ENCODE results near the gene KCP.

KCP gene

DNA sequence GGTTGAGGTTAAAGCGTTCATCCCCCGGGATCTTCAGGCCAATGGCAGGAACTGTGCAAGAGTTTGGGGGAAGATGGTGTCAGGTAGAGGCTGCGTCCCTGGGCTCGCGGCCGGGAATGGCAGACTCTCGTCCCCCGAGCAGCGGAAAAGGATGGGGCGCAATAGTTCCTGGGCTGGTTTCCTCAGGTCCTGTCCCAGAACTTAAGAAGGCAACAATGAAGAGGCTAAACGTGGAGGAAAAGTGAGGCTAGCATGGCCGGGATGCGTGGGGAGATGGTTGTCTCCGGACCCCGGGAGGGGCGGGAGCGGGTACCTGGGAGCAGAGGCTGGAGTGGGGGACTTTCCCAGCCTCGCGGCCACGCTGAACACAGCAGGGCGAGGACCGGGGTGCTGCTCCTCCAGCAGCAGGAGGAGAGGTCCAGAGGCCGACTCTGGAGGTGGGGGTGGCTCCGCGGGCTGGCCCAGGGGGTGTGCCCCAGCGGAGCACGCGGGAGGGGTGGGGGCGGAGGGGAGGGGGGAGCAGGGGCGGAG, 28.1 kb upstream of the KCP start:
- DNase-seq, result no peak

DNA sequence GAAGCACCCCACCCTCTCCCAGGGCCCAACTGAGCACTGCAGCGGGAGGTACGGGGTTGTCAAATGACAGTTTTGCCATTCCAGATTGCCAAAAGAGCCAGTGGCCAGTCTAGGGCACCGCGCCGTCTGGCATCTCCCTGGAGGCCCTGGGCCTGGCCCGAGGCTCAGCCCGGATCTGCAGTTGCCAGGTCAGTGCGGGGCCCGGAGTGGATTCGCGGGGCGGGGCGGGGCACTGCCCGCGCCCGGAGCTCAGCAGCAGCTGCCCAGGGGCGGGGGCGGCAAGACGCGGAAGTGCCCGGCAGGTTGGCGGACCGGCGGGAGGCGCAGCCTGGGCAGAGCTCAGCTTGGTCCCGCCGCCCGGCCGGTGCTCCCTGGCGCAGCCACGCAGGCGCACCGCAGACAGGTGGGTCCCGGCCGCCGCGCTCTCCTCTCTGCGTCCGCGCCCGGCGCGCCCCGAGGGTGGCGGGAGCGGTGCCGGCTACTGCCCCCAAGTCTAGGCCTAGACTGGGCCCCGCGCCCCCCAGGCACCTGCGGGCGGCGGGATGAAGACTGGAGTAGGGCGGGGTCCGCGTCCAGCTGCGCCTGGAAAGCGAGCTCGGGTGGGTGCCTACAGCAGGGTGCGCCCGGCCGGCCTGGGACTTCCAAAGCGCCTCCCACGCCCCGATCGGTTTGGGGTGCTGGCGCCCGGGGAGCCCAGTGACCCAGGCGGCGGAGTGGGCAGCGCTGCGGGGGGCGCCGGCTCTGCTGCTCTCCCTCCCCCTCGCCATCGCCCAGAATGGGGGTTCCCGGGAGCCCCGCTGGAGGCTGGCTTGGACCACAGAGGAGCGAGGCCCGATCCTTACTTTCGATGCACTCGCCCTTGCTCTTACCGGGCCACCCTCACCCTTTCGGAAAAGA, 27.4 kb upstream of the KCP start, which contains the start of gene IRF5:
IRF5 (plus strand) TSS at position 281 of the 897 bp plus-strand sequence. CDS start 4,155 bp downstream, outside the sequence.
- DNase-seq, result no peak

DNA sequence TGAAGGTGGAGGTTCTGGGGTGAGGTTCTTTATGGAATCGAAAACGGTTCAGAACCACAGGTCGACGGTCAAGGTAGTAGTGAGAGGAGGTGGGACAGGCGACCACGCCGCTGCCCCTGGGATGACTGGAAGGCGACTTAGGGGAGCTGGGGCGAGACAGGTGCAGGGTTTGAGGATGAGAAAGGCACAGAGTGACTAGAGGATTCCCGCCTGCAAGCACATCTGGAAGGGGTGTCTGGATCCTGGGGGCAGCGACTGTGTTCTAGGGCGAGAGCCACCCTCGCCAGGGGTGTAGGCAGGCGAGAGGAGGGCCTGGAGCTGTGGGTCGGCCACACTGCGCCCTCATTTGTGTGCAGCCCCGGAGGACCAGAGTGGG, 26.8 kb upstream of the KCP start:
- DNase-seq, result no peak

DNA sequence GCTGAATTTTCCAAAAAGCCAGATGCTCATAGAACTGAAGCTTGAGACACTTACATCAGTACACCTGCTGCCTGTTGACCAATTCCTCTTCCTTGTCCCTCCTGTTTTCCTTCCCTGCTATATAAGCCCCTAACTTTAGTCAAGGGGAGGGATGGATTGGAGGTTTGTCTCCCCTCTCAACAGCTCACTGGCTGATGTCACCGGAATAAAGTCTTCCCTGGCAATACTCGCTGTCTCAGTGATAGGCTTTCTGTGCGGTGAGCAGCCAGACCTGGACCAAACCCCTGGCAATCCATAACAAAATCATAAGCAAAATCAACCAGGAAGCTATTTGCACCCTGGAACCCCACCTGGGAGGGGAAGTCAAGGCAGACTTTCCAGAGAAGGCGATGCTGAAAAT, 26.3 kb upstream of the KCP start:
- DNase-seq, result no peak

DNA sequence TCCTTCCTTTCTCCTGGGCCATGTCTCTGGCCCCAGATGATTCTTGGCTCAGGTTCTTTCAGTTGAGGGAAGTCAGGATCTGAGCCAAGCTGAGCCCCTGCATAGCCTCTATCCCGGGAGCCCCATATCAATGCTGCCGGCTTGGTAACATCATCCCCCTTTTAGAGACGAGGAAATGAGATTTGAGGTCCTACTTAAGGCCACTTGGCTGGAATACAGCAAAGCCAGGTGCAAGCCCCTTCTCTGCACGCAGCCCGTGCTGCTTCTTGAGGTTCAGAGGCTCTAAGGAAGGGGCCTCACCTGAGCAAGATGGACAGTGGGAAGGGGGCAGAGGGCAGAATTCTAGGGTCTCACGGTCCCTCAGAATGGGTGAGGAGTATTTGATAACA, 24.8 kb upstream of the KCP start:
- DNase-seq, result no peak

DNA sequence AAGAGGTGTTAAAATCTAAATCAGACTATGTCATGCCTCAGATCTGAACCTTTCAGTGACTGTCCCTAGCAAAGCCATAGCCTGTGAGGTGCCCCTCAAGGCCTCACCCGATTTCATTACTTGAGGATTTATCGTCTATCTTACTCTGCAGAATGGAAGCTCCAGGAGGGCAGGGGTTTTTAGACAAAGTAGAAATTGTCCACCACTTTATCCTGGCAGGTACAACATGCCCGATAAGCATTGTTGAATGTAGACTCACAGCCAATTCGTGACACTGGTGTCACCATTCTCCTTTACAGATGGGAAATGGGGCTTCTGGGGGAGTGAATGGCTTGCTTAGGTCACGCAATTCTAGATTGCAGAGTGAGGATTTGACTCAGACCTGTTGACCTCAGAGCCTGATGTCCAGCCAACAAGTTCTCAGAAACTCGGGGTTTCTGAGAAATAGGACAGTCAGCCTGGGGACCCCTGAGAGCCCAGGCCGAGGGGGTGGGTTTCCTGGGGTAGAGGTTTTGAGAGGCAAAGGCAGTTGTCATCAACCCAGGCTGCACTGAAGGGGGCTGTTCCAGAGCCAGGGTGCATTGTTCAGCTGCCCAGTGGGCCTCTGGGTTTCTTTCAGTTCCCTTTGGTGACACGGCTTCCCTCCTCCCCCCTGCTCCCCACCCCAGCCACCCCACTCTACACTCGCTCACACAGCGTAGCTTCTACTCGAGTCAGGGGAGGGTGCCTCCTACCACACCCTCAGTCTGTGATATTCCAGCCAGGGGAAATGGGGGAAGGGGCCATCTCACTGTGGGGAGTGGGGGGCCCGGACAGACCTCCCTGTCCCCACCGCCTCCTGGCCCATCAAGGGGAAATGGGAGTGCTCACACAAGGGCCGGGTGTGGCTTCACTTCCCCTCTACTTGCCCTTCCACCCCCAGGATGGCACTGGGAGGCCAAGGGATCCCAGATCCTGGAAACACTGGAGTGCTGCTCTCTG, 24.1 kb upstream of the KCP start:
- DNase-seq, result no peak

DNA sequence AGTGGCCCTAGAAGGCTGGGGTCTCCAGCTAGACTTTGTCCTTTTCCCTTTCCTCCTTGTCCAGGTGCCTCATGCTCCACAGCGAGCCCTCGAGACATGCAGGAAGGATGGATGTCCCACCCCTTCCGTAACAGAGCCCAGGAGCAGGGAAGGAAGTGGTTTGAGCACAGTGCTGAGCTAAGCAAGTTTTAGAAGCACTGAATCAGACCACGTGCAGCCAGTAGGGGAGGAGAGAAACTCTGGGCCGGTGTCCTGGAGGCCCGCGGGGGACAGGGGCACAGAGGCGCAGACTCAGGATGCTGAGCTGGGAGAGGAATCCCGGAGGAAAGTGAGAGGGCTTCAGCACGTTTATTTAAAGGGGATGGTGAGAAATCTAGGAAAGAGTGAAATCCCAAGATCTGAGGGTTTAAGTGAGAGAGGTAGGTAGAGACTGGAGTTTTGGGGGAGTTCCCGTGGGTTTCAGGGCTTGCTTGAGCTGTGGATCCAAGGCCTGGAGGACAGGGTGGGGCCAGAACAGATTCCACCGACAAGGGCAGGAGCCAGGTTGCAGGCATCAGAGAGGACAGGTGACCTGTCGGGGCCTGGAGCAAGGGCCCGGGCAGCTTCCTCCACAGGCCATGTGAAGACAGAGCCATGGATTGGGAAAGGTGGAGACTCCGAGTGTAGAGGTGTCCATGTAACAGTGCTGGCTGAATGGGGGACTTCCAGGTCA, 22.8 kb upstream of the KCP start:
- peak; percentile 50 for DNase-seq

DNA sequence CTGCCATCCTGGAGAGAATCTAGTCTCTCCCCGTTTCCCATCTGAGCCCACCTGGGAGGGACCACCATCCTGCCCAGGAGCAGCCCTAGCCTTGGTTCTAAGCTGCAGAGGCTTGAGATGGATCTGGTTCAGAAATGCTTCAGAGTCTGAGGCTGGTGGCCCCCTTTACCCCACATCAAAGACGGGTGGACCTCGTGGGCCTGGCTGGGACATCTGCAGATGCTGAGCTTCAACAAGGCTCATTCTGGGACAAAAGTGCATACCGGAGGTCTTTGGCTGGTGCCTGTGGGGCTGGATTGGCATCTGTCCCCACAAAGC, 22.3 kb upstream of the KCP start:
- peak; percentile 10 for DNase-seq

DNA sequence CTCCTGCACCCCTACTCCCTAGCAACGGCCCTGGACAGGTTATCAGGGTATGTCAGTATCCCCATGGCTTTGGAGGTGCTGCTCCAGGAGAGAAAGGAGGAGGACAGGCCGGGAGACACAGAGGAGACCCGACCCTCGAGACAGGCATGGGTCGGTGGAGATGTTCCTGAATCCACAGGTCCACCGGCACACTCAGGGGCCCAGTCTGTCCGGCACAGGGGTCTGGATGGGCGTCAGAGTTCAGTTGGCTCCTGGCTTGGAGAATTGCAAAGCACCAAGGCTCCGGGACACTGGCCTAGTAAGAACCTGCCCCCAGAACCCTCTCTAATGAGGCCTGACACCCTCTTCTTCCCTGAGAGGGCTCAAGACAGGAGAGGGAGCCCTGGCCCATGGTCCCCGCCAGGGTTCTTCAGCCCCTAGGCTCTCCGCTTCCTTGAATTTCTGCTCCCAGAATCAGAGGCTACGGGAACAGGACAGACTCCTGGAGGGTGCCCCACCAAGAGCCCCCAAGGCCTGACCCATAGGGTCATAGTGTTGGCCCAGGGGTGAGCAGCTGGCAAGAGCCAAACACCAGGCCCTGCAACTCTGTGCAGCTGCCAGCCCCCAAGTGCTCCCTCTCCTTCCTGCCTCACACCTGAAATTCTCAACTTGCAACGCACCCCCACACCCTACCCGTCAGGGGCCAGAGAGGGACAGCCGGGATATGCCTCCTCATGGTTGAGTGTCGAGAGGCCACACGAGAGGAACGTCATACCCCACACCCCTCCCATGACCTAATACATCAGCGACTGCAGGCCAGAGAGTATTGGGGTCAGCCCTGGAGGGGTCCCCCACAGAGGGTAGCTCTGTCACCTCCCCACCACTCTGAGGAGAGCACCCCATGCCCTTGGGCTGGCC, 21.7 kb upstream of the KCP start:
- DNase-seq, result no peak

DNA sequence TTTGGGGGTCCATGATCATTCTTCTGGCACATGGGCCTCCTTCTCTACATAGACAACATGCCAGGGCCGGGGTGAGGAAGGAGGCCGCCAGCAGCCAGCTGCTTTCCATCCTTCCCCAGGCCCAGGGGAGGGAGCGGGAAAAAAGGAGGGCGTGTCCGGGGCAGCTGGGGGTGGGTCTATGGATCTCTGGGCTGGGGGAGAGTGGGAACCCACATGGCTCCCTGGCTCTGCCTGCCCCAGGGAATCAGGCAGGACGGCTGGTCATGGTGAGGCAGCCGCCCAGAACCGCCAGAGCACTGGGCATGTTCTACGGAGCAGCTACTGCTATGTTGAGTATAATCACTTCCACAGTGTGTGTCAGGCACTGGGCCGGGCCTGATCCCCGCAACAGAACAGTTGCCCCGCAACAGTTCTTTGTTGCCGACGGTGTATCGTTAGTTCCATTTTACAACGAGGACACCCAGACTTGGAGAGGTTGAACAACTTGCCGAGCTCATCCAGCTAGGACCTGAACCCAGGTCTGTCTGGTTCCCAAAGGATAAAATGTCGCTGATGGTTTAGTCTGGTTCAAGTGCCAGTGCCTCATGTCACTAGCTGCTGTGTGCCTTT, 20.8 kb upstream of the KCP start:
- no peak for DNase-seq

DNA sequence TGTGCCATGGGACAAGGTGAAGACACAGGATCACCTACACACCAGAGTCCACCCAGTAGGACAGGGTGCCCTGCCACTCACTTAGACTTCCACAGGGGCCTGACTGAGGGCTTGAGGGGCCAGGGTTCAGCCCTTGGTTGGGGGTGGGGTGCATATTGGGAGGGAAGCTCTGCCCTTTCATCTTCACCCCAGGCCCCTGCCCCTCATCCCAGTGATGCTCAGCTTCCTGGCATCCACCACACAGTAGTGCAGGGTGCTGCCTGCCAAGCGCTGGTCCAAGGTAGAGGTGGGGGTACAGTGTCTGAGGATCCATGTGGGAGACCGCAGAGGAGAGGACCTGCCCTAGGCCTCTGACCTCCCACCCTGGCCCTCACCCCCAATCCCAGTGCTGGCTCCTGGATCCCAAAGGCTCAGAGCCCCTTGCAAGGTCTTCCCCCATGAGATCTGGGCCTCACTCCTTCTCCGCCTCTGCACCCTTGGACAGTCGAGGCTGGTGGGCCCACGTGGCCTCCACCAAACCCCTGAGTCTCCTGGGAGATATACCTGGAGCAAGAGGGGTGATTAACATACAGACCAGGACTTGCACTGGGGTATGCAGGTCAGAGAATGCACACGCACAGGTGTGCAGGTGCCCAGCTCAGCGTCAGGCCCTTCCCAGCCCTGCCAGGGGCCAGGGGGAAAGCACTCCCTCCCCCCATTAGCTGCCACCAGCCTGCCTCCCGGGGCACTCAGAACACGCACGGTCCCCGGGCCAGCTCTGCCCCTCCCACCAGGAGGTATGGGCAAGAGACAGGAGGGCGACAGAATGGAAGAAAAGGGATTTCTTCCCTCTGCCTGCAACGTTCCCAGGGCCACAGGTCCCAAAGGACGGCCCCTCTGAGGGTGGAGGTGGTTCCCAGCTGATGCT, 18.6 kb upstream of the KCP start:
- DNase-seq, result no peak

DNA sequence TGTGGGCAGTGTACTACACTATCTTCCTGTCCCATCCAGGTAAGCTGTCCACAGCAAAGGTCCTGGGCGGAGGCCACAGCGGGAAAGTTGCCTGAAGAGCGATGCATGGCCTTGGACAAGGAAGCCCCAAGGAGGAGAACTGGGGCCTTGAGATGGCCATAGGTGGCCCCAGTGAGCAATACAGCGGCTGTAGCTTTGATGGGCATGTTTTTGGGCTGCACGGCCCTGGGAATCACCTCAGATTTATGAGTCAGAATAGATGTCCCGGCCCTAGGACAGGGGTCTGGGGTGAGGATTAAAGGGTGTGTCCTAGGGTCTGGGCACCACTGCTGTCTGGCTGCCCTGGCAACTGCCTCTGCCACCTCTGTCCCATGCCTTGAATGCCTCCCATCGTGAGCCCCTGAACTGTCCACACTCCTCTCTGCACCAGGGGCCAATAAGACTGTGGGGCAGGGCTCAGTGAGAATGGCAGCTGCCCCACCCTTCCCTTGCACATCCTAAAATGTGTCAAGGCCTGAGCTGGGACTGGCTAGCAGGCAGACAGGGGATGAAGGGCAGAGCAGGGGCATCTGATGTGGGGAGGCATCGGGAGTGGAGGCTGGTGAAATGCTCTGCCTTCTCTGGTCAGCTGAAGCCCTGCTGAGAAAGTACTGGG, 17.8 kb upstream of the KCP start:
- no peak for DNase-seq

DNA sequence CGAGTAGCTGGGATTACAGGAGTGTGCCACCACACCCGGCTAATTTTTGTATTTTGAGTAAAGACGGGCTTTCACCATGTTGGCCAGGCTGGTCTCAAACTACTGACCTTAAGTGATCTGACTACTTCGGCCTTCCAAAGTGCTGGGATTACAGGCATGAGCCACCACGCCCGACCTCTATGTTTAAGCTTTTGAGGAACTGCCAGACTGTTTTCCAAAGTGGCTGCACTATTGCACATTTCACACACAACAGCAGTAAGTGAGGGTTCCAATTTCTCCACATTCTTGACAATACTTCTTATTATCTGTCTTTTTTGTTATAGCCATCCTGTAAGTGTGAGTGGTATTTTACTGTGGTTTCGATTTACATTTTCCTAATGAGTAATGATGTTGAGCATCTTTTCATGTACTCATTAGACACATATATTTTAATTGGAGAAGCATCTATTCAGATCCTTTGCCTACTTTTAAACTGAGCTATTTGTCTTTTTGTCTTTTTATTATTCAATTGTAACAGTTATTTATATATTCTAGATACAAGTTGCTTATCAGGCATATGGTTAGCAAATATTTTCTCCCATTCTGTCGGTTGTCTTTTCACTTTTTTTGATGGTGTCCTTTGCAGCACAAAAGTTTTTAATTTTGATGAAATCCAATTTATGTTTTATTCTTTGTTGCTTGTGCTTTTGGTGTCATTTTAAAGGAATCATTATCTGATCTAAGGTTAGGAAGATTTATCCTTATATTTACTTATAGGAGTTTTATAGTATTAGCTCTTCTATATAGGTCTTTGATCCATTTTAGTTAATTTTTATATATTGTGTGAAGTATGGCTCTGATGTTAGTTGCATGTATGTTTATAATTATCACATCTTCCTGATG, 14.4 kb upstream of the KCP start:
- DNase-seq, result no peak

DNA sequence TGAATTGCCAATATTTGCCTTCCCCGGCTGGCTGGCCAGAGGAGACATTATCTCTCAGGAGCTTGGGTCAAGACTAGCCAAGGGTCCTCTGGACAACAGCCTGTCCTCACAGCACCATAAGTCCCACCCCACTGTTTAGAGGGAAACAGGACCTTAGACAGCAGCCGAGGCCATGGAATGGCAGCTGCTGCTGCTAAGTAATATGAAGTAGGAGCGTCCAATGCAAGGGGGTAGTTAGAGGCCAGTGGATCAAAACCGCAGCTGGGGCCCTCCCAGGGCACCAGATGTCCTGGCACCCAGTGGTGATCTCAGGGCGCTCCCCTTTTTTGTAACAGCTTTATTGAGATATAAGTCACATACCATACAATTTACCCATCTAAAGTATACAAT, 12.9 kb upstream of the KCP start:
- peak; percentile 17 for DNase-seq

DNA sequence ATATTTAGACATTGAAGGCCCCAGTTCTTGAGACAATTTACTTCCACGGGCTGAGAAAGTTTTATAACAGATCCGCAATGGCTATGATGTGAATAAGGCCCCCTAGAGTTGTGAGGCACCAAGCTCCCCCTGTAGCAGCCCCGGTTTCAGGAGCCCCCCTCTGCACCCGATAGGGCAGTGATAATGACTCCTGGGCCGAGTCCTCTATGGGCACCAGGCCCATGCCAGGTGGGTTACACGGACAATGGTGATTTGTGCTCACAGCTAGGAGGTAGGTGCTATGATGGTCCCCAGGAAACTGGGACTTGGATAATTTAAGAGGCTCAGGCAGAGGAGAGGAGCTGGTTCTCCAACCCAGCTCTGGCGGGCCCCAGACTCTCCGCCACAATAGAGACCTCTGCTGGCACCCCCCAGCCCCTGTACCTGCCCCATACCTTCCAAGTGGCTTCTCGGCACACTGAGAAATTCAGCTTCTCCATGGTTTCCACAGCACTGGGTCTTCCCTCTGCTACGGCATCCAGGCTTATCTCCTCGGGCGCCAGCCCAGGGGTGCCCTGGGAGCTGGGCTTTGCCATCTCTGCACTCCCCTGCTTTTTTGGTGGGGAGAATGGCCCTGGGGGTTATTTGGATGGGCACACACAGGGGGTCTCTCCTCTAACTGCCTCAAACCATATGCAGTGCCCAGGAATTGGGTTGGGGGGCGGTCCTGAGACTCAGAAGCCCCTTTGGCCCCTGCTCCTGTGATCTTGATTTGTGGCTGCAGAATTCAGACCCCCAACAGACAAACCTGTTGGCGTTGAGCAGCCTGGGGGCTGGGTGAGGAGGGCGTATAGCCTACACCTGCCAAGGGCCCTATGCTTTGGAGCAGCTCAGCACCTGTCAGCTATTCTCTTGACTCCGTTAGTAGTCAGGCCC, 12.2 kb upstream of the KCP start:
- no peak for DNase-seq

DNA sequence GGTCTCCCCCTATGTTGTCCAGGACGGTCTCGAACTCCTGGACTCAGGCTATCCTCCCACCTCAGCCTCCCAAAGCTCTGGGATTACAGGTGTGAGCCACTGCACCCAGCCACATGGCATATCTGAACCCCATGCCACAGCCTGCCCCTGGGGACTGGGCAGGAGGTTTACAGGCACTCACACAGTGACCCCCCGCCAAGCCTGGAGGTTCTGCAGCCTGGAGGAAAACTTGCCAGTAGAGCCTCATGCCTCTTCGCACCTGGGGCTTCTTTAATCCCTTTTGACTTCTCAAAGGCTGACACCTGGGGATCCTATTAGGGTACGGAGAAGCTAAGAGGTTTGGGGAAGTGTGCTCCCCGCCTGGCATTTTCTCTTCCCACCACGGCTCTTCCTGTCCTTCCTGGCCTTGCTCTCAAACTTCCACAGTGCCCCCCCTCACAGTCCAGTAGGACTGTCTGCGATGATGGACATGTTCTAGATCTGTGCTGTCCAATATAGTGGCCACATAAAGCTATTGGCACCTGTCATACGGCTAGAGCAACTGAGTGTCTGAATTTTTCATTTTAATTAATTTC, 11.4 kb upstream of the KCP start:
- DNase-seq, result no peak

DNA sequence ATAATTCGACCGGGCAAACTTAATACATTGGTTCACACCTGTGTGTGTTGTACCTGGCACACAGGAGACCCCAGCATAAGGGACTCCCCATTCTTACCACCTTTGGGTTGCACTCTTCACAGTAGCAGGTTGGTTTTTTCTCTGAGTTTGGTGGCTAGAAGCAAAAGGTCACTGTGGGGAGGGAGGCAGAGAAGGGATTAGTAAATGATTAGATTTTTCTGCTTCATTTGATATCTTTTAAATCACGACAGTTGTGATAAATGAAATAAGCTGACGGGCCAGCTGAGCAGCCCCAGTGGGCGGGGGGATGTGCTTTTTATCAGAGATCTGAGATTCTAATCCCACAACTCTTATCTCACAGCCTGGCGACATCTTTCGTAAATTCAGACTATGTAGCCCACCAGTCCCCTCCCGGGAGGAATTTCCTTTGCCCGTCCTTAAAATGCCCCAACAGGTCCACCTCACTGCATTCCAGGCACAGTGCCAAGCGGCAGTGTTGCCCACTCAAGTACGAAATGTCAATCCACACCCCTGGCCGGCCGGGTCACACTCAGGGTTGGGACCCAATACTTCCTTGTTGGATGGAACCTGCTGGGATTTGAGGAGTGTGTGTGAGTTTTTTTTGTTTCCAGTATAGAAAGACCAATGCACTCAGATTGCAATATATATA, 10.5 kb upstream of the KCP start:
- no peak for DNase-seq

Measured in femur (tissue), 1 donor.